ENCODE data around the gene MAP3K14. TPM values are rescaled to one million over a fixed set of nuclear protein-coding genes. Genes with fewer than 3 reads are reported as not detected.
A peak's percentile ranks its signal among the peaks of the same experiment; 100 is the strongest.

MAP3K14 gene
- total RNA-seq, result 10 to 100 TPM; 76.3 to 88.2 (median 85.8) TPM

DNA sequence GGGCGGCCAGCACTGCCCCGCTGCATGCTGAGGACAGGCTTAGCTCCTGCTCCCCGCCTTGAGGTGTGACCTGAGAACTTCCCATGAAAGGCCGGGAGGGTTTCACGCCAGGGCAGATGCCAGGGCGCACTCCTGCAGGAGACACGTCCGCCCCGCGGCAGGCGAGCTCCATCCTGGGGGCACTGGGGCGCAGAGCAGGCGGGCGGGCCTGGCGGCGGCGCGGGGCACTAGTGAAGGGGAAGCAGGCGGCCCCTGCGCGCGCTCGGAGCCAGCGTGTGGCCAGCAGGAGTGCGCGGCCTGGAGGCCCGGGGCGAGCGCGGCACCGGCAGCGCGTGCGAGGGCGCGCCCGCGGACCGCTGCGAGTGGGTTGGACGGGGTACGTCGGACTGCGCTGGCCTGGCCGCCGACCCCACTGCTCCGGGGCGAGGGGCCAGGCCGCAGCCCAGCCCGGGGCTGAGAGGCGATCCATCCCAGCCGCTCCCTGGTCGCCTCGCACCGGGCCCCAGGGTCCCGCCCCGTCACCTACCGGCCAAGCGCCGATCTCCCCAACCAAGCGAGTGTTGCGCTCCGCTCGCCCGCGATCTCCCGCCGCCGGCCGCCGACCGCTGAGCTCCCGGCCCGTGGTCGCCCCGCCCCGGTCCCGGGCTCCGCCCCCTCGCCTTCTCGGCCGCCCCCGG is at the start of gene MAP3K14:
MAP3K14 (minus strand) TSS at position 587 of the 677 bp plus-strand sequence. CDS start 26,275 bp downstream, outside the sequence.
- Mint-ChIP-seq H3K27me3 (ENCODE audit: low read depth) (no peaks in the 10 kb centered on the region), H3K4me1 (ENCODE audit: low read depth) (peaks cover 73% of the 10 kb centered on the region), H3K4me3 (peak within 1 kb of the TSS; percentile 93), H3K9me3 (no peaks in the 10 kb centered on the region), H3K36me3 (ENCODE audit: insufficient read depth) (peaks cover 26% of the 10 kb centered on the region)
- peak; percentile 15 to 18 for ATAC-seq
- peak; percentile 48 for DNase-seq

DNA sequence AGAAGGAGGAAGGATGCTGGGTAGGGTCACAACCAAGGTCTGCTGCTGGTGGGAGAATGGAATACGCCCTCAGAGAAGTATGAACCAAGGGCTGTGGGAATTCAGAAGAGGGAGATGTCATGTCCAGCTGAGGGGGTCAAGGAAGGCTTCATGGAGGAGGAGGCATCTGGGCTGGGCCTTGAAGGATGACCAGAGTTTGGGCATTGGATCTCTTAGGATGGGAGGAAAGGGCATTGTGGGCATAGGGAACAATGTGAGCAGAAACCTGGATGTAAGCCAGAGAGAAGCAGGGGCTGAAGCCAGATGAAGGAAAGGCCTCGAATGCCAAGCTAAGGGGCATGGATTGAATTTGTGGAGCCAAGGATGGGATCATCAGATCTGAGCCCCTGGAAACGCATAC is 49.2 kb upstream of the MAP3K14 start:
- Mint-ChIP-seq H3K9me3 (no peaks in the 10 kb centered on the region), H3K4me3 (no peak overlapping the region), H3K27me3 (ENCODE audit: low read depth) (peaks cover 17% of the 10 kb centered on the region), H3K36me3 (ENCODE audit: insufficient read depth) (no peaks in the 10 kb centered on the region), H3K4me1 (ENCODE audit: low read depth) (peaks cover 4% of the 10 kb centered on the region)
- no peak for ATAC-seq
- DNase-seq, result no peak

DNA sequence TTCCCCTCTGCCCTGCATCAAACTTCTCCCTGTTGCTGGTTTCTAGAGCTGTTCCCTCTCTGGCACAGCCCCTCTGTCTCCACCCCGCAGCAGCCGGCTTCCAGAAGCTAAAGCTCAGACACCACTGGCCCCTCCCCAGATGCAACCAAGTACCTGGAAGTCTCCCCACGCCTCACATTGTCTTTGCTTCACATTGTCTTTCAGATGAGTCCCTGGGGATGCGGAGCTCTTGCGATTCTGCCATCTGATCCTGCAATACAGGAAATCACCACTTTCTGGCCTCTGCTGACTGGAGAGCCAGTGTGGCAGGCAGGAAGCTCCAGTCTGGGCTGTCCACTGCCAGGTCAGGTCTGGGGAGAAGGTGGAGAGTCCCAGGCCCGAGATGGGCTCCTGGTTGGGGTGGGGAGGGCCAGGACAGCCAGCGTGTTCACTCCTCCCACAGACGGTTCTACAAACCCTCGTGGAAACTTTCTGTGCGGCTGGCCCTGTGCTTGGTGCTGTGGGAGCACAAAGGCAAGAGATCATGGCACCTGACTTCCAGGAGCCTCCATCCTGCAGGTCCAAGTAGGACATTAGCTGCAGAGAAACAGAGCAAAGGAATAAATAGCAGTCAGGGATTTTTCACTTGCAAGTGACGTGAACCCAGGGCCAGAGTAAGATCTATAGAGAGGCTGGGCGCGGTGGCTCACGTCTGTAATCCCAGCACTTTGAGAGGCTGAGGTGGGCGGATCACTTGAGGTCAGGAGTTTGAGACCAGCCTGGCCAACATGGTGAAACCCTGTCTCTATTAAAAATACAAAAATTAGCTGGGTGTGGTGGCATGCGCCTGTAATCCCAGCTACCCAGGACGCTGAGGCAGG is 47.9 kb upstream of the MAP3K14 start:
- no peak for DNase-seq
- H3K4me1 Mint-ChIP-seq (ENCODE audit: low read depth), result no peaks in the 10 kb centered on the region
- H3K4me3 Mint-ChIP-seq, result no peak overlapping the region
- no peaks in the 10 kb centered on the region for H3K36me3 Mint-ChIP-seq (ENCODE audit: insufficient read depth)
- no peaks in the 10 kb centered on the region for H3K9me3 Mint-ChIP-seq
- H3K27me3 Mint-ChIP-seq (ENCODE audit: low read depth), result peaks cover 14% of the 10 kb centered on the region
- no peak for ATAC-seq

GRCh38 chr17:45363498-45363897 is 46.7 kb upstream of the MAP3K14 start:
- no peaks in the 10 kb centered on the region for H3K36me3 Mint-ChIP-seq (ENCODE audit: insufficient read depth)
- H3K4me3 Mint-ChIP-seq, result no peak overlapping the region
- peaks cover 17% of the 10 kb centered on the region for H3K27me3 Mint-ChIP-seq (ENCODE audit: low read depth)
- ATAC-seq (no peak), DNase-seq (no peak)
- no peaks in the 10 kb centered on the region for H3K4me1 Mint-ChIP-seq (ENCODE audit: low read depth)
- H3K9me3 Mint-ChIP-seq, result no peaks in the 10 kb centered on the region

- Mint-ChIP-seq H3K9me3 (no peaks in the 10 kb centered on the region), H3K36me3 (ENCODE audit: insufficient read depth) (no peaks in the 10 kb centered on the region), H3K4me3 (no peak overlapping the region), H3K4me1 (ENCODE audit: low read depth) (peaks cover 6% of the 10 kb centered on the region), H3K27me3 (ENCODE audit: low read depth) (peaks cover 17% of the 10 kb centered on the region)
- ATAC-seq (no peak), DNase-seq (no peak)
These were observed 45.2 kb upstream of the MAP3K14 start for GRCh38 chr17:45361976-45362375.

DNA sequence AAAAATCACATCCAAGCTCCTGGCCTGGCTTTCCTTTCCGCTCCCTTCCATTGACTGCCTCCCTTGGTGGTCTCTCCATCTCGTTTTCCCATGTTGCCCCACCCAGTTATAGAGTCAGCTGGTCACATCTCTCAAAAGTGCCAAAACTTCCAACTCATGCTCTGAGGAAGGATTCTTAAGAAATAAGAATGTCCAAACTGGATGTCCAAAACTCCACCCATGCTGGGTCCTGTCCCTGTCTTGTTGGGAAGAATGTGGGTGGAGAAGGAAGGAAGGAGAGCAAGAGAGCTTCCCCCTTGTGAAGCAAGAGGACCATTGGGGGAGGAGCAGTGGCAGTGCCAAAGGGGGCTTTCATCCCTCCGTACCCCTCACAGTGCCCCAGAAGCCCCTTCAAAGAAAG is 44.6 kb upstream of the MAP3K14 start:
- Mint-ChIP-seq H3K4me1 (ENCODE audit: low read depth) (peaks cover 6% of the 10 kb centered on the region), H3K4me3 (no peak overlapping the region), H3K9me3 (no peaks in the 10 kb centered on the region), H3K27me3 (ENCODE audit: low read depth) (peaks cover 17% of the 10 kb centered on the region), H3K36me3 (ENCODE audit: insufficient read depth) (no peaks in the 10 kb centered on the region)
- DNase-seq (no peak), ATAC-seq (no peak)

GRCh38 chr17:45357364-45357997 is 40.7 kb upstream of the MAP3K14 start:
- peaks cover 16% of the 10 kb centered on the region for H3K4me1 Mint-ChIP-seq (ENCODE audit: low read depth)
- DNase-seq (no peak), ATAC-seq (peak; percentile 68 to 76)
- peaks cover 4% of the 10 kb centered on the region for H3K9me3 Mint-ChIP-seq
- H3K4me3 Mint-ChIP-seq, result no peak overlapping the region
- H3K36me3 Mint-ChIP-seq (ENCODE audit: insufficient read depth), result peaks cover 1% of the 10 kb centered on the region
- H3K27me3 Mint-ChIP-seq (ENCODE audit: low read depth), result peaks cover 12% of the 10 kb centered on the region

DNA sequence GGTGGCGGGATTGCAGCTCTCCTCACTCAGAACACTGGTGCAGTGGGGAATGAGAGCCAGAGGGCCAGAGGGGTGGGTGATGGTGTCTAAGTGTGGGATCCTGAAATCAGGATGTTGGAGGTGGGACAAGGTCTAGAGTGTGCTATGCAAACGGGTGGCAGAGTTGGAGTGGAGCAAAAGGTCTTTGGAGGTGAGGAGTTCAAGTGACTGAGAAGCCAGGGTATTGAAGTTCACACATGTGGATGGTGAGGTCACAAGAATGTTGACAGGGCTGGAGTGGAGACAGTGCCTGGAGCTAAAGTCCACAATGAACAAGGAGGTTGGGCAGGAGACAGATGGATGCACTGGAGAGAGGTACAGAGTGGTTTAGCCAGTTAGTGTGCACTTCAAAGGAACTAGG is 38.3 kb upstream of the MAP3K14 start:
- Mint-ChIP-seq H3K27me3 (ENCODE audit: low read depth) (peaks cover 3% of the 10 kb centered on the region), H3K9me3 (peaks cover 12% of the 10 kb centered on the region), H3K4me3 (no peak overlapping the region), H3K36me3 (ENCODE audit: insufficient read depth) (peaks cover 1% of the 10 kb centered on the region), H3K4me1 (ENCODE audit: low read depth) (peaks cover 16% of the 10 kb centered on the region)
- no peak for ATAC-seq
- DNase-seq, result no peak

- Mint-ChIP-seq H3K9me3 (peaks cover 12% of the 10 kb centered on the region), H3K27me3 (ENCODE audit: low read depth) (no peaks in the 10 kb centered on the region), H3K36me3 (ENCODE audit: insufficient read depth) (peaks cover 1% of the 10 kb centered on the region), H3K4me1 (ENCODE audit: low read depth) (peaks cover 16% of the 10 kb centered on the region), H3K4me3 (no peak overlapping the region)
- ATAC-seq (peak; percentile 55 to 56), DNase-seq (peak; percentile 20)
These were observed 36.2 kb upstream of the MAP3K14 start for GRCh38 chr17:45353043-45353442.

DNA sequence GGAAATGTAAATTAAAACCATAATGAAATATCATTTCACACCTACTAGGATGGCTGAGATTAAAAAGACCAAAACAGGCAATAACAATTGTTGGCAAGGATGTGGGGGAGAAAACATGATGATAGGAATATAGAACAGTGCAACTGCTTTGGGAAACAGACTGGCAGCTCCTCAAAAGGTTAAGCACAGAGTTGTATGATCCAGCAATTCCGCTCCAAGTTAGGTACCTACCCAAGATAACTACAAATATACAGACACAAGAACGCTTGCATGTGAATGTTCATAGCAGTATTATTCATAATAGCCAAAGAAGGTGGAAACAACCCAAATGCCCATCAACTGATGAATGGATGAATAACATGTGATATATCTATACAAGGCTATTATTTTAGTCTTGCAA is 35.0 kb upstream of the MAP3K14 start:
- H3K4me1 Mint-ChIP-seq (ENCODE audit: low read depth), result peaks cover 10% of the 10 kb centered on the region
- DNase-seq (no peak), ATAC-seq (no peak)
- H3K4me3 Mint-ChIP-seq, result no peak overlapping the region
- no peaks in the 10 kb centered on the region for H3K27me3 Mint-ChIP-seq (ENCODE audit: low read depth)
- H3K36me3 Mint-ChIP-seq (ENCODE audit: insufficient read depth), result peaks cover 1% of the 10 kb centered on the region
- H3K9me3 Mint-ChIP-seq, result peaks cover 12% of the 10 kb centered on the region

- Mint-ChIP-seq H3K9me3 (peaks cover 8% of the 10 kb centered on the region), H3K27me3 (ENCODE audit: low read depth) (no peaks in the 10 kb centered on the region), H3K36me3 (ENCODE audit: insufficient read depth) (no peaks in the 10 kb centered on the region), H3K4me3 (no peak overlapping the region), H3K4me1 (ENCODE audit: low read depth) (no peaks in the 10 kb centered on the region)
- no peak for DNase-seq
- ATAC-seq, result no peak
These were observed 30.6 kb upstream of the MAP3K14 start for GRCh38 chr17:45347444-45347843.

- DNase-seq (no peak), ATAC-seq (no peak)
- H3K36me3 Mint-ChIP-seq (ENCODE audit: insufficient read depth), result no peaks in the 10 kb centered on the region
- H3K4me1 Mint-ChIP-seq (ENCODE audit: low read depth), result no peaks in the 10 kb centered on the region
- H3K4me3 Mint-ChIP-seq, result no peak overlapping the region
- no peaks in the 10 kb centered on the region for H3K27me3 Mint-ChIP-seq (ENCODE audit: low read depth)
- H3K9me3 Mint-ChIP-seq, result no peaks in the 10 kb centered on the region
These were observed 29.6 kb upstream of the MAP3K14 start for GRCh38 chr17:45346216-45347015.

DNA sequence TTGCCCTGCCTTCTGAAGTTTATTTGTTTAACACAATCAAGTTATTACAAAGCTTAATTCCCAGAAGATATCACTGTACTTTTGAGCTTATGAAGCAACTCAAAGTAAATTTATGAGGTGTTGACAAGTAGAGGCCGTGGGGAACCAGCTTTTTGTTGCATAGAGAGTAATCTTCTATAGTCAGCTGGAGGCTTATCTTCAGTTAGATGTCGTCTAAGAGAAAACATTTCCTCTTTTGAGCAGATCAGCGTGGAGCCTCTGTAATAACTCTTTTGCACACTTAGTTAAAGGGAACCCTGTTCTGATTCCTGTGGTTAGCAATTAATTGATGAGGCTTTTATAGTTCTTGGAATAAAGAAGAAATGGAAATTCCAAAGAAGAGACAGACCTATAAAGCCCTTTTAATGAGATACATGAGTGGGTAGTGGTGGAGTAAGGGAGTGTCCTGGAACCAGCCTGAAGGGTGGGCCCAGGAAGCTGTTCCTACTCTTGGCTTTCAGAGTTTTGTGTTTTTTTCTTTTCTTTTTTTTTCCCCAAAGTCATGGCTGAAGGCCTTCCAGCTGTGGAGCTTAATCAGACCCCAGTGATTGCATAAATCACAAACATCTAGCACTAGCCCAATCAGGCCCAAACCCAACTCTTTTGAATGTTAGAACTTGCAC is 28.9 kb upstream of the MAP3K14 start:
- Mint-ChIP-seq H3K4me1 (ENCODE audit: low read depth) (no peaks in the 10 kb centered on the region), H3K36me3 (ENCODE audit: insufficient read depth) (no peaks in the 10 kb centered on the region), H3K9me3 (no peaks in the 10 kb centered on the region), H3K4me3 (no peak overlapping the region), H3K27me3 (ENCODE audit: low read depth) (no peaks in the 10 kb centered on the region)
- ATAC-seq (no peak), DNase-seq (no peak)

DNA sequence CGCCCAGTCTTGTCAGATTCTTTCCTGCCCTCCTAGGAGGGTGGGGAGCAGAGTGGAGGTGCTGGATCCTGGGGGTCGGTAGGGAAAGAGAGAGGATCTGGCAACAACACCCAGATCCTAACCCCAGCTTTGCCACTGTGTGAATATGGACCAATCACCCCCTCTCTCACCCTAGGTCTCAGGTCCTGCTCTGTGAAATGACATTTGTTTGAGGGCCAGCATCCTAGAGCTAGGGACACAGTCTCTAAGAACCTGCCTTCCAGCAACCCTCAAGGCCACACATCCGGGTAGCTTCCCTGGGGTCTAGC is 28.4 kb upstream of the MAP3K14 start:
- no peaks in the 10 kb centered on the region for H3K27me3 Mint-ChIP-seq (ENCODE audit: low read depth)
- H3K36me3 Mint-ChIP-seq (ENCODE audit: insufficient read depth), result no peaks in the 10 kb centered on the region
- no peak overlapping the region for H3K4me3 Mint-ChIP-seq
- H3K9me3 Mint-ChIP-seq, result no peaks in the 10 kb centered on the region
- ATAC-seq (no peak), DNase-seq (no peak)
- no peaks in the 10 kb centered on the region for H3K4me1 Mint-ChIP-seq (ENCODE audit: low read depth)
